VCaP (cell line): ENCODE data around the gene CCRL2.
A peak's percentile ranks its signal among the peaks of the same experiment; 100 is the strongest.
"Not testable (repeated sequence)": the region's sequence is repeated elsewhere in the genome, so short reads cannot be mapped to it uniquely, and the experiment has no call there.

Experiments
- H3K27ac ChIP-seq: fragments of 450-650 bp; 2 replicates; pipeline ENCODE4 v1.5.1; 2017
- TF ChIP-seq, protein P1 (sequence below): fragments of 450-650 bp; conservative IDR thresholded peaks from 2 replicates; pipeline ENCODE4 v1.5.1; 2017; ENCODE audit warnings: mild to moderate bottlenecking, moderate library complexity

Gene CCRL2

DNA sequence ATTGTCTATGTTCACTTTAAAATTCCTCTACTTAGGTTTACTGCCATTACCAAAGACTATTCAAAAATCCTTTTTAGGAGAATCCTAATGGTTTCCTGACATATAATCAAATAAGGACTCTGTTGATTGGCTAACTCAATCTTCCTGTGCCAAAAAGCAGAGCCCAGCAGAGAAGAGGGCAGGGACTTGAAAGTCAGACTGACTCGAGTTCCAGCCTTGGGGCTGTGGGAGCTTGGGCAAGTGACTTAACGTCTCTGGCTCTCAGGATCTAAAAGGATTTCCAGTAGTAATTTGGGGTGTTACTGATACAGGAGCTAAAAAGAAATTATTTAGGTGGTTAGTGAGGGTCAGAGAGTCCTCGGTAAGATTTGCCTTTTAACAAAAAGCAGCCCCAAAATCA lies 25.4 kb upstream of the CCRL2 start:
- H3K27ac ChIP-seq = peak overlapping the region; percentile 63
- TF ChIP-seq, protein P1, sequence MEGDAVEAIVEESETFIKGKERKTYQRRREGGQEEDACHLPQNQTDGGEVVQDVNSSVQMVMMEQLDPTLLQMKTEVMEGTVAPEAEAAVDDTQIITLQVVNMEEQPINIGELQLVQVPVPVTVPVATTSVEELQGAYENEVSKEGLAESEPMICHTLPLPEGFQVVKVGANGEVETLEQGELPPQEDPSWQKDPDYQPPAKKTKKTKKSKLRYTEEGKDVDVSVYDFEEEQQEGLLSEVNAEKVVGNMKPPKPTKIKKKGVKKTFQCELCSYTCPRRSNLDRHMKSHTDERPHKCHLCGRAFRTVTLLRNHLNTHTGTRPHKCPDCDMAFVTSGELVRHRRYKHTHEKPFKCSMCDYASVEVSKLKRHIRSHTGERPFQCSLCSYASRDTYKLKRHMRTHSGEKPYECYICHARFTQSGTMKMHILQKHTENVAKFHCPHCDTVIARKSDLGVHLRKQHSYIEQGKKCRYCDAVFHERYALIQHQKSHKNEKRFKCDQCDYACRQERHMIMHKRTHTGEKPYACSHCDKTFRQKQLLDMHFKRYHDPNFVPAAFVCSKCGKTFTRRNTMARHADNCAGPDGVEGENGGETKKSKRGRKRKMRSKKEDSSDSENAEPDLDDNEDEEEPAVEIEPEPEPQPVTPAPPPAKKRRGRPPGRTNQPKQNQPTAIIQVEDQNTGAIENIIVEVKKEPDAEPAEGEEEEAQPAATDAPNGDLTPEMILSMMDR = no peak

DNA sequence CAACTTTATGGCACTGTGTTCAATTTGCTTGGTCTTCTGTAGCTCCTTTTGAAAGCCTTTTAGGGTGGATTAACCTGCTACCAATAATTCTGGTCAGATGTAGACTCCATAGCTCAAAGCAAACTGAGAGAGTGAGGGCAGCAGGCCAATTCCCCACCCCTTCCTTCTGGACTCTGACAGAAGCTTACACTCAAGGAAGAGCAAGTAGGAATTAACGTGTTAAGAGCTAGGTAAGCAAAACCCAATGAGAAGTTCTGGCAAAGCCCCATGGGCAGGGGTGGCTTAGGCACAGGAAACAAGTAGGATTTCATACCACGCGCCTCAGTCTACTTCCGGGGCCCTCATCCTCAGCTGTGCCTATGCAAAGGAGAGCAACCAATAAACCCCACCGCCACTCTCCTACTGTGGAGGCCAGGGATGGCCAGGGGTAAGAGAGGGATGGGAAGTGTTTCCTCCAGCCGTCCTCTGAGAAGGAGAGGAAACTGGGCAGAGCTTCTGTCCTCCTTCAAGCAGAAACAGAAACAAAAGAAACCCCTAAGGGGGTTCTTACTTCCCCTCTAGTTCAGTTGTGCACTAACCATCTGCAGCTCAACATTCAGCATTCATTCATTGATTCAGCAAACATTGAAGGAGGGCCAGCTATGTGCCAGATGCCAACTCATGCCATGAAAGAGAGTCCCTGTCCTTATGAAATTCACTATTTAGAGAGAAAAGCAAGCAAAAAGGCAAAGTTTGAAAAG lies 23.7 kb upstream of the CCRL2 start:
- TF ChIP-seq, protein P1 = no peak
- peak overlapping the region; percentile 63 for H3K27ac ChIP-seq

DNA sequence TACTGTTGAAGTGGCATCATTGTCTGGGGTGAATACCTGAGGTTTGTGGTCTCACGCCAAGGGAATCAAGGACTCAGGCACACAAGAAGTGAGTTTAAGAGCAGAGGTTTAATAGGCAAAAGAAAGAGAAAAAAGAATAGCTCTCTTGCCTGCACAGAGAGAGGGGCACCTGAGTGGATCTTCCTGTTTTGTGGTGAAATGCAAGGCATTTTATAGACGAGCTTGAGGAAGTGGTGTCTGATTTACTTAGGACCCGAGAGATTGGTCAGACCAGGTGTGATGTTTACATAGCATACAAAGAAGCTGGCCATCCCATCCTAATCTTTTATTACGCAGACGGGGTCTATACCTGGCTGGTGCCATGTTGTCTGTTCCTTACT lies 23.1 kb upstream of the CCRL2 start:
- TF ChIP-seq, protein P1 = no peak
- H3K27ac ChIP-seq = peak overlapping the region; percentile 63

DNA sequence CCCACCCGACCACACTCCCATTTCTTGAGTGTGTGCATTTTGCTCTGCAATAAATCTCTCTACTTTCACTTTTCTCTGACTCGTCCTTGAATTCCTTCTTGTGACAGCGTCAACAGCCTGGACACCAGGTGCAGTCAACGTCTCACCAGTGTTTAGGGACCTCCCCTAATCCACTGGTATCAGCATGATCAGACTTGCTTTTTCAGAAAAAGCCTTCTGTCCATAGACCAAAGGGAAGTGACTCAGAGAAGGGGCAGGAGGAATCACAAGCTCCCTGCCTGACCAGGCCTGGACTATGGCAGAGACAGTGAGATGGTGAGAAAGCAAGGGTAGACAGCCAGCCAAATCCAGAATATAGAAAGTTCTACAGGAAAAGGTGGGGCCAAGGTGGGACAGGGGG lies 20.9 kb upstream of the CCRL2 start:
- TF ChIP-seq, protein P1 = no peak
- no peak overlapping the region for H3K27ac ChIP-seq

DNA sequence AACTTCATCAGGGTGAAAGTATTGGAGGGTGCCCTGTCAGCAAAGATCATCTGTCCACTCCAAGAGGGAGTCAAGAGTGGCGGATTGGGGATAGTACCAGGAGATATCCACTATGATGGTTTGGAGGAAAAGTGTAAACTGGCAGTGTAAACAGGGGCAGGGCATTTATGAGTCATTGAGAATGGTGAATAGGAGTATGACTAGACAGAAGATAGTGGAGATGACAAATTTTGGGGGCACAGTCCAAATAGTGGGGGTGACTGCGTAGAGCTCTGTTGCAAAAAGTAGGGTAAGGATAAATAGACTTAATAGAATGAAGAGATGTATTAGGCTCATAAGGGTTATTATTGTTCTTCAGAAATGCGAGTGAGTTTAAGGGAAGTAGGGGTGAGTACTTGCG lies 18.2 kb upstream of the CCRL2 start:
- not testable (repeated sequence) for H3K27ac ChIP-seq

DNA sequence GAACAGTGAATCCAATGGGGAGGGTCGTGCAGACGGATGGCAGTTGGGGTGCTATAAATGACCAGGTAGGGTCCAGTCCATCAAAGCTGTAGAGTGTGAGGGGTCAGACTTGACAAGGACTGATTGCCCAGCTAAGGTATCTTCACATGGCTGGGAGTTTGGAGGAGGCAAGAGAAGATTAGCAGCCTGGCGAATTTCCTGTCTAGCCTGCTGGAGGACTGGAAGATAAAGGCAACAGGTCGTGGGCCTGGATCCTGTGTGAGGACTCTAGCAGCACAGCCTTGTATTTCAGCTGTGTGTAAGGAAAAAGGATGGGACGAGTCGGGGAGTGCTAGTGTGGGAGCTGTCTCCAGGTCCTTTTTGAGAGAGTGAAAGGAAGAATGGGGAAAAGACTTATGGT lies 17.8 kb upstream of the CCRL2 start:
- H3K27ac ChIP-seq = no peak overlapping the region
- TF ChIP-seq, protein P1 = no peak

DNA sequence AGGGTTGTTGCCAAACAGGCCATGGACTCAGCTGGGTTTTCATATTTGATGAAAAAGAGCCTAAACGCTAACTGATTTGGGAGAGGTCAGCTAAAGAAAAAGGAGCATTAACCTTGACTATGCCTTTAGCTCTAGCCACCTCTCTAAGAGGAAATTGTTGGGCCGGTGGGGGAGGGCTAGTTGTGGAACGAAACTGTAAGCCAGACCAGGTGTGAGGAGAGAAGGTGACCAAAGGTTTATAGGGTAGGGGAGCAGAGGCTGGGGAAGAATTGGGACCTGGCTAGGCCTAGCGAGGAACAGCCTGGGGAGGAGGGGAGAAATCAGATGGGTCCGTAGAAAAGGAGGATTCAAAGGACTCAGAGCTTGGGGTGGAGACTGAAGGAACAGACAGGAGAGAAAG lies 15.5 kb upstream of the CCRL2 start:
- H3K27ac ChIP-seq = not testable (repeated sequence)

DNA sequence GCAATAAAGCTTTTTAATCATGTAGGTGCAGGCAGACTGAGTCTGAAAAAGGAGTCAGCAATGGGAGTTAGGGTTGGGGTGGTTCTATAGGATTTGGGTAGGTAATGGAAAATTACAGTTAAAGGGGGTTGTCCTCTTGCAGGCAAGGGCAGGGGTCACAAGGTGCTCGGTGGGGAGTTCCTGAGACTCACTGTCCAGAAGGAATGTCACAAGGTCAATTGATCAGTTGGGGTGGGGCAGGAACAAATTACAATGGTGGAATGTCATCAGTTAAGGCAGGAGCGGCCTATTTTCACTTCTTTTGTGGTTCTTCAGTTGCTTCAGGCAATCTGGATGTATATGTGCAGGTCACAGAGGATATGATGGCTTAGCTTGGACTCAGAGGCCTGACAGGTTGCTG lies 14.0 kb upstream of the CCRL2 start:
- TF ChIP-seq, protein P1 = no peak
- no peak overlapping the region for H3K27ac ChIP-seq
